GM12878 (cell line): ENCODE measurements around the gene UBE3B. TPM values are rescaled to one million over a fixed set of nuclear protein-coding genes. Genes with fewer than 3 reads are reported as not detected.

Experiments
- ATAC-seq: fragments of 200-7000 bp; cut with Tn5 transposase; 3 replicates; pipeline ENCODE4 v1.9.1; 2020; ENCODE audit warnings: mild to moderate bottlenecking, moderate library complexity
- BruUV-seq: library from RNA; stranded (reverse); fragments of 400-500 nt; replicated peaks from 2 replicates; lab custom pipeline; 2021; lab: Mats Ljungman, UMichigan
- CTCF ChIA-PET: fragments of 300-600 bp; sonication (Branson Sonifier 250); formaldehyde crosslinking; extraction: SDS; loops from one replicate; lab custom pipeline; 2021; ENCODE audit warnings: inconsistent platforms; lab: Yijun Ruan, JAX
- POLR2A ChIA-PET: fragments of 350-600 bp; formaldehyde crosslinking; extraction: SDS; loops from one replicate; lab custom pipeline; 2021; ENCODE audit warnings: inconsistent platforms; lab: Charles Lee
- RAD21 ChIA-PET: fragments of 300-600 bp; sonication (Branson Sonifier 250); formaldehyde crosslinking; loops from one replicate; lab custom pipeline; 2023; ENCODE audit warnings: antibody characterized with exemption; ENCODE audit not compliant: unreplicated experiment; lab: Charles Lee
- SMC1A ChIA-PET: fragments of 300-600 bp; sonication (Branson Sonifier 250); formaldehyde crosslinking; loops from one replicate; lab custom pipeline; 2023; ENCODE audit not compliant: unreplicated experiment, uncharacterized antibody; lab: Charles Lee
- DNase-seq: peaks from one replicate; pipeline ENCODE4 v3.0.0-alpha.2; 2011; ENCODE audit warnings: low read depth, low spot score
- FAIRE-seq: peaks from 3 replicates; lab custom pipeline; 2011; peaks lifted over from hg19 to GRCh38; lab: Jason Lieb, UNC
- H2AFZ ChIP-seq: 2 replicates; pipeline ENCODE4 v1.6.0; 2011; ENCODE audit warnings: low read depth, low read length, control low read depth; ENCODE audit not compliant: control insufficient read depth
- H3K27ac ChIP-seq: 2 replicates; pipeline ENCODE4 v1.5.1; 2011; ENCODE audit warnings: control low read depth; ENCODE audit not compliant: control insufficient read depth, insufficient read depth
- H3K27me3 ChIP-seq, 2 experiments: replicated peaks in 1 of 2; 2 replicates each; pipeline versions ENCODE4 v1.6.0 to v1.6.1; 2011; ENCODE audit warnings: low read length in 1 of 2; ENCODE audit not compliant: control insufficient read depth in 2 of 2, insufficient read depth in 2 of 2
- H3K36me3 ChIP-seq, 2 experiments: 2 replicates each; pipeline ENCODE4 v1.5.1; 2011; ENCODE audit warnings: low read length in 1 of 2; ENCODE audit not compliant: control insufficient read depth in 2 of 2, insufficient read depth in 2 of 2
- H3K4me1 ChIP-seq: 2 replicates; pipeline ENCODE4 v1.6.1; 2011; ENCODE audit warnings: mild to moderate bottlenecking, low read length, moderate library complexity, mixed read lengths; ENCODE audit not compliant: control insufficient read depth, insufficient read depth
- H3K4me2 ChIP-seq: 2 replicates; pipeline ENCODE4 v1.6.0; 2011; ENCODE audit warnings: control low read depth; ENCODE audit not compliant: control insufficient read depth, insufficient read depth
- H3K4me3 ChIP-seq: fragments of 200-600 bp; sonication (generic); 2 replicates; pipeline ENCODE4 v1.5.1; 2016
- H3K79me2 ChIP-seq: 2 replicates; pipeline ENCODE4 v1.6.0; 2011; ENCODE audit warnings: low read length; ENCODE audit not compliant: control insufficient read depth, insufficient read depth
- H3K9ac ChIP-seq: 2 replicates; pipeline ENCODE4 v1.8.0; 2011; ENCODE audit warnings: low read length, control low read depth, mixed read lengths; ENCODE audit not compliant: control insufficient read depth, insufficient read depth
- H3K9me3 ChIP-seq: replicated peaks from 3 replicates; pipeline ENCODE4 v1.5.1; 2011; ENCODE audit warnings: mild to moderate bottlenecking, low read length; ENCODE audit not compliant: control insufficient read depth, insufficient read depth
- H4K20me1 ChIP-seq: 2 replicates; pipeline ENCODE4 v1.6.0; 2011; ENCODE audit not compliant: control insufficient read depth, insufficient read depth
- ASH2L ChIP-seq: fragments of 300-600, 200-600 bp; sonication (generic); IDR thresholded peaks from 2 replicates; pipeline ENCODE4 v1.6.1; 2017; ENCODE audit warnings: low read depth, mild to moderate bottlenecking, borderline replicate concordance
- ATF2 ChIP-seq: IDR thresholded peaks from 2 replicates; pipeline ENCODE4 v1.6.1; 2012; ENCODE audit warnings: low read length, inconsistent platforms
- CREM ChIP-seq: IDR thresholded peaks from 2 replicates; pipeline ENCODE4 v1.6.1; 2014; ENCODE audit warnings: antibody characterized with exemption, low read depth
- HDGF ChIP-seq: fragments of 450-650 bp; IDR thresholded peaks from 2 replicates; pipeline ENCODE4 v1.6.1; 2016; ENCODE audit warnings: antibody characterized with exemption
- PML ChIP-seq: IDR thresholded peaks from 2 replicates; pipeline ENCODE4 v1.6.1; 2012; ENCODE audit warnings: low read length, inconsistent platforms
- POU2F2 ChIP-seq: IDR thresholded peaks from 3 replicates; pipeline ENCODE4 v1.6.1; 2011; ENCODE audit warnings: low read depth, mild to moderate bottlenecking, low read length, borderline replicate concordance
- RAD21 ChIP-seq: IDR thresholded peaks from 2 replicates; pipeline ENCODE4 v1.6.1; 2011; ENCODE audit warnings: mild to moderate bottlenecking, low read depth, low read length, moderate library complexity; ENCODE audit not compliant: insufficient read depth
- ZNF24 ChIP-seq: fragments of 450-650 bp; IDR thresholded peaks from 2 replicates; pipeline ENCODE4 v1.6.1; 2017; ENCODE audit warnings: antibody characterized with exemption, mild to moderate bottlenecking
- ZZZ3 ChIP-seq: IDR thresholded peaks from 2 replicates; pipeline ENCODE4 v1.6.1; 2011; ENCODE audit warnings: low read depth; ENCODE audit not compliant: control insufficient read depth, insufficient read length
- WGBS: methylation state at CpG from one replicate; pipeline ENCODE4 v1.1.6; 2016; ENCODE audit warnings: low lambda C conversion rate; ENCODE audit not compliant: insufficient replicate concordance, insufficient coverage; ENCODE audit errors: missing lambda C conversion rate; 5-methylcytosine and 5-hydroxymethylcytosine counted together
- in situ Hi-C: fragments of 300-500 bp; cut with MboI; formaldehyde crosslinking; loops from 9 replicates; pipeline ENCODE4 v1.14.3; 2018; ENCODE audit warnings: mixed read lengths
- intact Hi-C: fragments of 100-400 bp; cut with micrococcal nuclease; formaldehyde crosslinking; loops from one replicate; pipeline ENCODE4 v1.14.2; 2022; ENCODE audit not compliant: unreplicated experiment
- polyA plus RNA-seq, 11 experiments: library from polyadenylated mRNA; depleted of rRNA in 4 of 11; unstranded in 6 of 11; stranded (reverse) in 5 of 11; fragments of >200 nt; fragmentation: Nextera tagmentation in 4 of 11; fragmentation: Illumina TruSeq in 1 of 11; extraction: Ambion mirVana in 4 of 11; extraction: Trizol in 1 of 11; gene quantifications; 1 replicate in 1 of 11; 2 replicates in 10 of 11; pipeline versions ENCODE4 v1.2.1 to v1.2.3, GENCODE V29; 2011 to 2016; ENCODE audit warnings: inconsistent platforms in 2 of 11, missing spikeins in 2 of 11, low read depth in 1 of 11
- total RNA-seq, 4 experiments: library from RNA; depleted of rRNA in 3 of 4; stranded (reverse); fragments of >200 nt in 3 of 4; fragmentation: Illumina TruSeq in 1 of 4; extraction: Trizol in 1 of 4; gene quantifications; 2 replicates each; pipeline versions ENCODE4 v1.2.1 to v1.2.3, GENCODE V29; 2013 to 2021

The UBE3B gene
- total and polyA plus RNA-seq, 10 of the 15 experiments (the other 5 are each of a cell fraction or from before 2014, with no cell fraction given), result 7.4 to 25.3 (median 17.1) TPM

GRCh38 chr12:109485201-109485600 is 7.8 kb downstream of the UBE3B start:
- Histone ChIP-seq H3K79me2 (no peaks in the 10 kb centered on the region), H3K4me2 (no peak overlapping the region), H4K20me1 (no peaks in the 10 kb centered on the region), H3K27me3 (no peaks in the 10 kb centered on the region), H3K27ac (no peak overlapping the region), H3K36me3 (peaks cover 4 to 17% of the 10 kb centered on the region in 2 experiments), H3K4me1 (no peaks in the 10 kb centered on the region), H2AFZ (no peak overlapping the region), H3K4me3 (no peak overlapping the region), H3K9me3 (no peaks in the 10 kb centered on the region), H3K9ac (no peak overlapping the region)
- in situ Hi-C loops, result no loop called here
- BruUV-seq, result no TSS peak
- SMC1A ChIA-PET, result no interaction called here
- CTCF ChIA-PET, result no interaction called here
- WGBS, result 78% methylated on average over 4 of the region's 4 CpGs
- POLR2A ChIA-PET, result interaction anchor here (0.7 kb wide), 1 partner anchor 370 kb away, joined by 4 read pairs; no protein-coding TSS in a partner anchor
- no peak for TF ChIP-seq PML
- no peak for TF ChIP-seq ATF2
- no peak for TF ChIP-seq HDGF
- TF ChIP-seq ZNF24, result no peak
- TF ChIP-seq POU2F2, result no peak
- no peak for TF ChIP-seq RAD21
- no peak for TF ChIP-seq CREM
- no peak for TF ChIP-seq ZZZ3
- TF ChIP-seq ASH2L, result no peak
- intact Hi-C loops, result no loop called here
- no peak for ATAC-seq
- RAD21 ChIA-PET, result no interaction called here
- DNase-seq, result no peak
- no peak for FAIRE-seq
